DLD1 (cell line): Measurements from ENCODE around the gene CACNA2D2.

Source experiments
- in situ Hi-C: cut with HindIII; loops from 2 replicates; pipeline ENCODE4 v1.10.0; 2017; ENCODE audit warnings: low sequenced_read_pairs

CACNA2D2 gene

DNA sequence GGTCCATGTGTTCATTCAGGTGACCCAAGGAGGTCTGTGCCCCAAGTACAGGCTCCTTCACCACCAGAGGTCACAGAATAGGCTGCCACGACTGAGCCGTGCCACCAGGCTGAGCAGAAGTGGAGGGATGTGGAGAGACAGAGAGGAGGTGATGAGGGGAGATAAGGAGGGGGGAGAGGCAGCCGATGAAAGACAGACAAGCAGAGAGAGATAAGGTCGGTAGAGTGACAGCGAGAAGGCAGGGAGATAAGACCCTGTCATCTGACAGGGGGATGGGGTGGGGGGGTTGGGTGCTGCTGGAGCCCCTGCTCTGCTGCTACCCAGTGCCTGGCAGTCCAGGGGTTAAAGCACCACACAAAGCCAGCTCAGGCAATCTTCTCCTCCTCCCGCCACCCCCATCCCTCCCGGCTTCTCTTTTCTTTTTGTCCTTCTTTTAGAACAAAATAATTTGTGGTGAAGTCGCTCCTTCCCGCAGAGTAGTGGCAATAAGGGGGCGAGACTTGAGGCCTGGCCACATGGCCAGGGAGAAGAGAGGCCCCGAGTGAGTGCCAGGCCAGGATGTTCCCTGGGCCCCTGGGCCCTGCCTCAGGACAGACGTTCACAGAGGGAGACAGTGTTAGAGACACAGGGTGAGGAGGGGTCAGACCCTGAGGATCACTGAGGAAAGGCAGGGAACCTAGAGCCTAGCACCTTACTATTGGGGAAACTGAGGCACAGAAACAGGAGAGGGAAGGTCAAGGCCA lies 67.9 kb downstream of the CACNA2D2 start:
- in situ Hi-C loops: no loop called here

DNA sequence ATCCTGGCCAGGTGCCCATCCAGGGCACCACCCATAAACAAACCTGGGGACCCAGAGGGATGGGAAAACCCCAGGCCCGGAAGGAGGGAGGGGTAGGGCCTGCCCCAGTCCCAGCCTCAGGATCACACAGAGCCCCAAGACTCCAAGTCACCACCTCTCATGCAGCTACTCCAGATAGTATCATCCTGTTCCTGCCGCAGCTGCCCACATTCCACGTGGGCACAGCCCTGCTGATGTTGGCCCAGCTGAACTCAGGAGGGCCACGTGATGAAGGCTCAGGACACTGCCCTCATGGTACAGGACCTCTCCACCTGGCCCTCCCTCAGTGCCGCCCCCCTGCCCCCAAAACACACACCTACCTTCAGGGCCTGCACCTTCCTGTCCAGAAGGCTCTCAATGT lies 69.5 kb downstream of the CACNA2D2 start:
- in situ Hi-C loops: no loop called here

DNA sequence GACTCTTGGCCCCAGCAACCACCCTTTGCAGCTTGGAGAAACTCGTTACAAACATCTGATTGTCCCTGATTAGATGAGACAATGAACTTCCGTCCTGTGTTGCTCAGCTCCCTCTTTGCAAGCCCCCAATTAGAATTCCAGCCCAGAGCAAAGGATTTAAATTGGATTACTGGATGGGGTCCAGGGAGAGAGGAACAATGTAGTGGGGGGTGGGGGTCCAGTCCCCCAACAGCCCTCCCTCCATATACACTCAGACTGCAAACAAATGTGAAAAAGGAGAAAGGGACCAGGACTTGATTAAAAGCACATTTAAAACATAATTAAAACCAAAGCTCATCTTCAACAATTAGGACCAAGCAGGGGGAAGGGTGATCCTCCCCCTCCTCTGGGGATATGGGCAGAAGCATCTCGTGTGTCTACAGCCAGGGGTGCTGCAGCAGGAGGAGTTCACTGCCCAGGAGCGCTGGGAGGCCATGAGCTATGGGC lies 72.4 kb downstream of the CACNA2D2 start:
- in situ Hi-C loops: no loop called here

DNA sequence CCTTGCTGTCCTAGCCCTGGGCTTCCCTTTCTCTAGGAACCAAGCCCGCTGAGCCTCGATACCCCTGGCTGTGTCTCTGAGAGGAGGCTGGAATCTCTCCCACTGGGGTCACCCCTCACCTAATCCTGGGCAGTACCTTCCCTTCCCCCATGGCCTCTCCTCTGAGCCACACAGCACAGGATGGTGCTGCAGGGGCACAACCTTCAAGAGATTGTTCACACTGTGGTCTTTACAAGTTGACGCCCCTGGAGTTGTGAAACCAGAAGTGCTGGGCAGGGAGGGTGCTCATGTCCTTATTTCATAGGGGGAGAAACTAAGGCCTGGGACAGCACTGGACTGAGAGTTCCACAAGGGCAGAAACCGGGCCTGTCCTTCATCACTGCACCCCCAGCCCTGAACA lies 73.2 kb downstream of the CACNA2D2 start:
- in situ Hi-C loops: no loop called here

DNA sequence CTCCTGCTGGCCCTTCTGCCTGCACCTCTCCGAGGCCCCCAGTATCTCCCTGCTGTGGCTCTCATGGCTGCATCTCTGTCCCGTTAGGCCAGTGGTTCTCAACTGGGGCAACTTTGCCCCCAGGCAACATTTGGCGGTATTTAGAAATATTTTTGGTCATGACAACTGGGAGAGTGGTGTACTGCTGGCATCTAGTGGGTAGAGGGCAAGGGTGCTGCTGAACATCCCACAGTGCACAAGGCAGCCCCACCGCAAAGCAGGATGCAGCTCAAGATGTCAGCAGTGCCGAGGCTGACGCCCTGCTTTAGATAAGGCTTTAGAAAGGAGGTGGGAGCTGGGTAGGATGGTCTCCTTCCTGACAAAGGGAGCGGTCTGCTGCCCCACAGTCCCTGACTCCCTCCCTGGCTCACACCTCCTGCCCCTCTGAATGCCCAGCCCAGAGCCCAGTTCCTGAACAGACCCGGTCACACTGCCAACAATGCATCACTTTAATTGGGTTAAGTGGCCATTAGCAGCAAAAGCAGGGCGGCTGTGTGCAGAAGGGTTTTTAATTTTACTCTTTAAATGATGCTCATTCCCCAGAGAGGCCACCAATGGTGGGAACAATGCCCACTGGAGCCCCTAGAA lies 75.3 kb downstream of the CACNA2D2 start:
- in situ Hi-C loops: loop anchor here (10.0 kb wide), 2 partner anchors 107 to 177 kb away; no protein-coding TSS in a partner anchor

DNA sequence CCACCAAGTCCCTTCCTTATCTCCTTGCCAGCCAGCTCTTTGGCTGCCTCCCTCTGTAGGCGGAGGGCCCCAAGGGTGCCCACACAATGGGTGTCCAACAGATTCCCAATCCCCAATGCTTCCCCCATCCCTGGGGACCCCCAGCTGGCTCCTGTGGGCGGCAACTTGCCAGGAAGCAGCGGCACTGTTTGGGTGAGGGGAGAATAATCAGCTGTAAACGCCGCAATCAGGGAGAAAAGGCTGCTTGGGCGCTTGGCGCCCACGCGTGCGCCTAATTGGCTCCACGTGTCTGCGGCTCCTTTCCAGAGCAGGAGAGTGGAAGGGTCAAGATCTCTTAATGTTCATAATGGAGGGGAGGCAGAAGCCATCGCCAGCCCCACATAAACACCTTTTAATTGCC lies 76.2 kb downstream of the CACNA2D2 start:
- in situ Hi-C loops: loop anchor here (10.0 kb wide), 2 partner anchors 108 to 178 kb away; no protein-coding TSS in a partner anchor

DNA sequence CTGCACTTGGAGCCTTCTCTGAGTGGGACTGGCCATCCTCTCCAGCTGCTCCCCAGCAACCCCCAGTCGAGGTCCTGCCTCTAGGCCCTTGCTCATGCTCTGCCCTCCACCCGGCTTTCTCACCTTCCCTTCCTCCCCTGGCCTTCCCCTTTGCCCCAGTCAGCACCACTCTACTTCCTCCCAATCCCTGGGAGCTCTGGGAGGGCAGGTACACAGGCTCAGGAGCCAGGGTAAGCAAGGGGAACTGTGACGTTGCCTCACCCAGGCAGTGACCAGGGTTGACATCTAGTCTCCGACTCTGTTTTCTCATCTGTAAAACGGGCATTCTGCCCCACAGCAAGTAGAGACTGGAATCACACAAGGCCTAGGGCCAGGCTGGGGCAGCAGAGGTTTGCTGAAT lies 77.5 kb downstream of the CACNA2D2 start:
- in situ Hi-C loops: loop anchor here (10.0 kb wide), 2 partner anchors 109 to 179 kb away; no protein-coding TSS in a partner anchor

DNA sequence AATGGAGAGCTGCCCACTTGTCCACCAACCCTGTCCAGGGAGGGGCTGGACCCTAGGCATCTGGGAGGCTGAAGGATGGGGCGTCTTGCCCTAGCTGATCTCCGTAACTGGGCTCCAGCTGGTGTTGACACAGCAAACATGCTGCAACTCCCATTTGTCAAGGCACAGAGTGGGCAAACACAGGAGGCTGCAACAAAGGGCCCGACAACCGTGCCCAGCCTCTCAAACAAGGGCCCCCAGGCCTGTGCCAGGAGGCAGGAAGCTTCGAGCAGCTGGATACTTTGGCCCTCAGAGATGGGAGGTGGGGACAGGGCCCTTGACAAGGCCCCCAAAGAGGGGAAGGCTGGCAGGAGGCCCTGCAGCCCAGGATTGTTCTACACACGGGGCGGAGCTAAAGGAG lies 79.9 kb downstream of the CACNA2D2 start:
- in situ Hi-C loops: loop anchor here (10.0 kb wide), 2 partner anchors 111 to 181 kb away; no protein-coding TSS in a partner anchor

DNA sequence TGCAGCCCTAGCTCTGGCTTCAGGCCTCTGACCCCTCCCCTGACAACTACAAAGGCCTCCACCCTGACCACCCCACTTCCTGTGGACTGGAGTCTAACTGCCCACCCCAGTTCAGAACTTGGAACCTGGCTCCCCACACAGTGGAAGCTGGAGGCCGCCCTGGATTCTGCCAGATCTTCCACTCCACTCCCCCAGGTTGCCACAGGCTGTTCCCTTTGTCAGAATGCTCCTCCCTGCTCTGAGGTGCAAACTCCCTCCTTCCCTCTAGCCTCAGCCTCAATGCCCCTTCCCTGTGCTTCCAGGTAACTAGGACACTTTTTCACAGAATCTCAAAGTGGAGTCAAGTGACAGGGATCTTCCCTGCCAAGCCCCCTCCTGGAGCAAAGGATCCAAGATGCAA lies 81.3 kb downstream of the CACNA2D2 start:
- in situ Hi-C loops: loop anchor here (10.0 kb wide), 2 partner anchors 113 to 183 kb away; no protein-coding TSS in a partner anchor

DNA sequence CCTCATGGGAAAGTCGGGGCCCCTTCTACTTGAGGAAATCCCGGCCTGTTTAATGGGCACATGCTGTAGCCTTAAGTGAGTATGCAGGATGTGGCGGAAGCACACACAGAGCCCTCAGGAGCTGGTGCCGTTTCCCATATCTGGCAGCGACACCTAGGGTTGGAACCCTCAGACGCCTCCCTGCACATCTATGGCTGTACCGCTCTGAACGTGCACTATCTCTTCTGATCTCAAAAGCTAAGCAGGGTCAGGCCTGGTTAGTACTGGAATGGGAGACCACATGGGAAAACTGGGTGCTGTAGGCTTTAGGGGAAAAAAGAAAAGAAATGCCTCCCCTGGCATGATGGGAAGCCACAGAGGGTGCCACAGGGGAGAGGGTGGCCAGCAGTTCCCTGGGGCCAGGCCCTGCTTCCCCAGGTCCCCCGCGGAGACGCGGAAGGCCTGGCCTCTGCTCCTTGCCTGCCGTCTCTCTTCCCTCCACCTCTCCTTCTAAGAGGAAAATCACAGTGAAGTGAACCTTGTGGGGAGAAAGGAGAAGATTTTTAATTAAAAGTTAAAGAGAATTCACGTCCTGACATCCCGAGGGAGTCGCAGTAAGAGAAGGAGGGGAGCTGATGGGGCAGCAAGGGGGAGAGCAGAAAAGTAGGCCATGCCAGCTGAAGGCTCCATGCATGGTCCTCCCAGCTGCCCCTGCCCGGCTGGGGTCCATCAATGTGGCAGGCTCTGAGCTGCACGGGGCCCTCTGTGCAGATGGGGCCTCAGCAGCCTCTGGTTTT lies 83.7 kb downstream of the CACNA2D2 start:
- in situ Hi-C loops: loop anchor here (10.0 kb wide), 2 partner anchors 115 to 185 kb away; no protein-coding TSS in a partner anchor

DNA sequence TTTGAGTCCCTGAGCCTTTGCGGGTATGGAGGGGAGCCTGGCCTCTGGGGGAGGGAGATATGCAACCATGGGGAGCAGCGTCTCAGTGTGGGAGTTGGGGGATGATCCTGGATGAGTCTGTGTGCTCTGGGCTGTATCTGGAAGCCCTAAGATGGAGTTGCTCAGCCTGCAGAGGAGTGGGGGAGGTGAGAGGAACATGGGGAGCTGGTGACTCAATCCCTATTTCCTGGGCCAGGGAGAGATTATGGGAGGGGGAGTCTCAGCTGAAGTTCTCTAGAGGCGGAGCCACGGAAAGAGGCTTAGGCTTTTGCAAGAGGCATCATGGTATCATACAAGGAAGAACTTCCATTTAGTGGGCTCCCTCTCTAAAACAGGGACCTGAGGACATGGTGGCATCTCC lies 84.6 kb downstream of the CACNA2D2 start:
- in situ Hi-C loops: no loop called here

DNA sequence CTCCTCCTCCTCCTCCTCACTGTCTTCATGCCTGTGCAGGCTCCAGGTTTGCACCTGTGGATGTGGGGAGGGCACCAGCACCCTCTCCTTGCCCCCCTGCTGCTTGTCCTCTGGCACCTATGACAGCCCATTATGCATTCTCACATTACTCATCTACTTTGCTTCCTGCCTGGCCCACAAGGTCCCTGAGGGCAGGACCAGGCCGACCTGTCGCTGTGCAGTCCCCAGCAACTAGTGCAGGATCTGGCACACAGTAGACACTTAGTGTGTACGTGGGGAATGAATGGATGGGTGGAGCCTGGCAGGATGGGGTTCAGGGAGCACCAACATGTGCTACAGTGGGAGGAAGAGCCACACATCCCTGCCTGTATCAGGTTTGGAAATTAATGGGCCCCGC lies 85.8 kb downstream of the CACNA2D2 start:
- in situ Hi-C loops: no loop called here

DNA sequence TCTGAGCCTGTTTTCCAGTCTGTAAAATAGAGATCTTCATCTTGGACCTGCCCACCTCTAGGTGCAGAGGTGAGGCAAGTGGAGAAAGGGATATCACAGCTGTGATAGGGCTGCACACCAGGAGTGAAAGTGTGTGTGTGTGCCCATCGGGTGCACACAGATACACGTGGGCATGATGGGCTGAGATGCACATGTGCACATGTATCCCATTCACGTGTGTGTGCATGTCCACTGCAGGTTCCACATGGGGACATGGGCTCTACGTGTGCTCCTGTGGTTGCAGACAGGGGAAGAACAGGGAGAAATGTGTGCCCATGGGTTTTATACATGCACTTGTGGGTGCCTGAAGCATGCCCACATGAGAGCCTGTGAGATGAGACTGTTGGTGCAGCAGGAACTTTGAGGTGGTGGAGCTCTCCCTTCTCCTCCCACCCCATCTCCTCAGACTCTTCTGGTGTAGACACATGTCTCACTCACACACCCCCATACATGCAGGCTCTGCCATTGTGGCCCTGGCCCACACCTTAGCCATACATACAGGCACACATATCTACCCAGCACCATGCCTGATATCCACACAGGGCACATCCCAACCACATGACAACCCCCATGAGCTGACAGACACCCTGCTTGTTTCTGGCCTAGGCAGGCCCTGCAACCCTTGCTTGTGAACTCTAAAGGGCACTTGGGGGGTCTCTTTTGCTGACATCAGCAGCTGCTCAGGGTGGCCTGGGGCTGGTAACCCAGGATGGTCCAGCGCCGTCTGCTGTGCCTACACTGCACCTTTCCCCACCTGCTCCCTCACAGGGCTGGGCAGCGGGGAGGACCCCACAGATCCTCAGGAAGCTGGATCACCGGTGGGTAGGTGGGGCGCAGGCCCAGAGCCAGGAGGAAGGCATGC lies 86.4 kb downstream of the CACNA2D2 start:
- in situ Hi-C loops: no loop called here

DNA sequence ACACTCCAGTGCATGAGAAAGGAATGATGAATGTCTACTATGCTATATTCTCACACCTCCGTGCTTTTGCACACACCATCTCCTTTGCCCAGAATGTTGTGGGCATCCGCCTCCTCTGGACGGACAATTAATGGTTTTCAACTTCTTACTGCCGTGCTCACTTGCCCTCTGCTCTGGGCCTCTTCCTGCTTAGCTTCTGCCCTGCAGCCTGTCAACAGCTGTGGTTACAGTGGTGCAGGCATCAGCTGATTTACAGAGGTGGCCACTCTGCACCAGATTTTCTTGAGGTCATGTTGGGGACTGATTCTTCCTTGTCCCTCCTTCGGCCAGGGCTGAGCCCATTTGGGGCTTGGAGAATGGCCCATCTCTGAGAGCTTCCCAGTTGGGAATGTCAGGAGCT lies 87.6 kb downstream of the CACNA2D2 start:
- in situ Hi-C loops: no loop called here

DNA sequence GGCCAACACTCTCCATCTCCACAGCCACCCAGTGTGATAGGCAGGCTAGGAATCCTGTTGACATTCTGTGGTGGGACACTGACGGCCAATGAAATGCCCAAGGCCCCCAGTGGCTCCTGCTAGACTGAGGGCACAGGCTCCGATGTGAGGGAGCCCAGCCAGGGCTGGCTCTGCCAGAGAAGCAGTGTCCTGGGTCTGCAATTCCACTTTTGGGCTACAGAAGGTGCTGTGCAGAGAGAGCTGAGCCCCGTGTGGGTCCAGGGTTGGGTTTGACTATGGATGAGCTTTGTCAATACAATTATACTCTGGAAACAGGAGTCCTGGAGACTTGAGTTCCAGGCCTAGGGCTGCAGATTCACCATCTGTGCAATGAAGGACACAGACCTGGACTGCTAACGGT lies 88.4 kb downstream of the CACNA2D2 start:
- in situ Hi-C loops: no loop called here

DNA sequence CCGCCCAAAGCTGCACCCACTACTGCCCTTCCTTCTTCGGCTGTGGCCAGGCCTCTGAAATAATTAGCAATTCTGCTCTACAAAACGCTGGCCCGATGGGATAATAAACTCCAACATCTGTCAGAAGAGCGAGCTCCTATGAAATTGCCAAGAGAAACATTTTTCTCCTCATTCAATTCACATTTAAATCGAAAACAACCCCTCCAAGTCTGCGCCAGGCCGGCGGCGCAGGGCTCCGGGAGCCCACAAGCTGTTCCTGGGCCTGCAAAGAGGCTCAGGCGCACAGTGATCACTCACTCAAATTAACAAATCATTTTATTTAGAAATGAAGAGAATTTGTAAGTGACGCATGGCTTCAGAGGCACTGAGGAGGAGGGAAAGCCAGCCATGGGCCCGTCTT lies 88.8 kb downstream of the CACNA2D2 start:
- in situ Hi-C loops: no loop called here

DNA sequence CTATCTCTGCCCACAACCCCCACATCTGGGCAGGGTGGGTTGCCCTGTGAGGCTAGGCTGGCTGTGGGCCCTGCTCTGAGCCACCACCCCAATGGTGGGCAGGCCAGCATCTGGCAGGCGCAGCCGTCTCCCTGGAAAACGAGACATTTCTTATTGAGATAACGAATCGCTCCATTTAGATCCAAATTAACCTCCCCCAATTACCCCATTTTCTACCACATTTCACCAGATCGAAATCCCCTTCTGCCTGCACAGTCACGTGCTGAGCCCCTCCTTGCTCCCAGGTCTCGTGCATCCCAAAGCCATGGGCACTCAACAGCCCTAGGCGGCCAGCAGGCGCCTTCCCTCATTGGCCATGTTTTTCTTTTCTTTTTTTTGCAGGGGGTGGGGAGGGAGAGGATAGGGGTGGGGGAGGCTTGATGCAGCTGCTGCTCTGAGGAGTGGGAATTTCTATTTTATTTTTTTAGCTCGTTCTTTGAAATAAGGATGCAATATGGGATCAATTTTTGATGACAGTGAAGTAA lies 91.1 kb downstream of the CACNA2D2 start:
- in situ Hi-C loops: no loop called here

DNA sequence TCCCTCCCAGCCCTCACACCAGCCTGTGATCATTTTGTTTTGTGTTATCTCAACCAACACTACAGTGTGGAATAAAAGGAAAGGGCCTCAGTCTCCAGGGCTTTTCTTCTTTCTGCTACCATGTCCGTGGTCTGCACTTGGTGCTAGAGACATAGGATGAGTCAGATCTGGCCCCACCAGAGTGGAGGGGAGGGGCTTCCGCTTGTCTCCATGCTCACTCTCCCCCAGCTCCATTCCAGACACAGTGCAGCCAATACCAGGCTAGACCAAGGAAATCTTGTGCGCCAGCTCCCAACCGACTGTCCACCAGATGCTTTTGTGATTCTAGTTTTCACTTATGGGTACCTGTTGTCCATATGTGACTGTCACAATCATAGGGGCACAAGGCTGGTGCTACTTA lies 92.2 kb downstream of the CACNA2D2 start:
- in situ Hi-C loops: no loop called here

DNA sequence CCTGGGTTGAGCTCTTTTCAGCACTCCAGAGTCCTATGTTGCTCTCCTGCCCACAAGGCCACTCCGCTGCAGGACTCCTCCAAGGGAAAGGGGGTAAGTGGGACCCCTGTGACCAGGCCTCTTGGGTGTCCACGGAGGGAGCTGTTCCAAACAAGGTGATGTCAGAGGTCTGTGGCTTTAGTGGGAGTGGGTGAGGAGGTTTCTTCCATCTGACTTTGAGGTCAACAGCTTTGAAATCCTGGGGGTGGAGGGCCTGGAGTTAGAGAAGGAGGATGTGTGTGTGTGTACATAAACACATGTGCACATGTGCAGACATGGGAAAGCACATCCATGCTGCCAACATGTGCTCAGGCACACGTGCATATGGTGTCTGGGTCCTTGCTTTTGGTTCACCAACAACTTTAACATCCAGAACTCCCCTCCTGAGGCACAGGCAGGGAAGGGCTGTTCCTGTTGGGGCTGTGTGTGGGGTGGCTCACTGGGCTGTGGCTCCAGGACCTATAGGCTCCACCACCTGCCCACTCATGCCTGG lies 92.8 kb downstream of the CACNA2D2 start:
- in situ Hi-C loops: no loop called here

DNA sequence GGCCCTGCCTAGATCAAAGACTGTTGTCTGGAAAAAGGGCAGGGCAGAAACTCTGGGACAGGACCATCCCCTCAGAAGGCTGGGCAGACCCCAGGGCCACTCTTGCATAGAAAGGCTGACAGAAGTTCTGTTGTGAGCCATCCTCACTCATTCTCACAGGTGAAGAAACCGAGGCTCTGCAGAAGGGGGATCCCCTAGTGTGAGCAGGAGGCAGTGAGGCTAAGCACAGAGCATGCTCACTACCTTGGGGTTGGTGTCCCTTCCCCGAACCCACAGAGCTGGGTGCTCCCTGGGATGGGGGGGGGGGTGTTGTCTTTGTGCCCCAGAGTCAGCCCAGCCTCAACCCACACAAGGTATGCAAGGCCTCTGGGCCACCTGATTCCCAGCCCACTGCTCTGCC lies 93.2 kb downstream of the CACNA2D2 start:
- in situ Hi-C loops: no loop called here
